ENCODE data around the gene SRXN1.

SRXN1 gene

DNA sequence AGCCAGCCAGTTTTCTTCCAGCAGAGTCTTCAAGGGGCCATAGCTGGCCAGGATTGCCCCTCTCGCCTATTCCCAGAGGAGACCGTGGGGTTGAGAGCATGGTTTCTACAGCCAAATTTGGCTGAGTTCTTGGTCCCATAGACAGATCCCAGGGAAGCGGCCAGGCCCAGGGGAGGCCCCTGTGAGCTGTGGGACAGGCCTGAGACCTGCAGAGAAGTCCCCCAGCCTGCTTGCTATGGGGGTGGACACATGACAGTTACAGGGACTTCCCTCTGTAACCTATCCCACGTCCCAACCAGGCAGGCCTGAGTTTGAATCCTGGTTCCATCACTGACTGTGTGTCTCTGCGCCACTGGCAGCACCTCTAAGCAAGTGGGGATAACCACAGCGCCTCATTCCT, 45.5 kb downstream of the SRXN1 start:
- DNase-seq (ENCODE audit: low read depth), result no peak

DNA sequence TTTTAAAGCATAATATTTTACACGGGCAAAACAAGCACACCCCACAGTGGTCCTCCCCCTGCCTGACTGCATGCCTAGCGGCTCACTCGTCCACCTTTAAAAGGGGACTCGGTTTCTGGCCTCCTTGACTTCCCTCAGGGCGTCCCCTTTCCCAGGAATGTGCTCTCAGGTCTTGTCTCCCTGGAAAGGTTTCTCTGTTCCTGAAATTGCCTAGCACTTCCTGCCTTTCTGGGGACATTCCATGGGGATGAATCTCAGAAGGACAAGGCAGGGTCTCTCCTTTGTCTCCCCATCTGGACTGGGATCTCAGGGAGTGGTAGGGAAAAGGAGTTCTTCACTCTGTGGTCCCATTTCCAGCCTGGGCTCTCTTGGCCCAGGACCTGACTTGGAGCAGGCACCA, 47.8 kb downstream of the SRXN1 start:
- no peak for DNase-seq (ENCODE audit: low read depth)

DNA sequence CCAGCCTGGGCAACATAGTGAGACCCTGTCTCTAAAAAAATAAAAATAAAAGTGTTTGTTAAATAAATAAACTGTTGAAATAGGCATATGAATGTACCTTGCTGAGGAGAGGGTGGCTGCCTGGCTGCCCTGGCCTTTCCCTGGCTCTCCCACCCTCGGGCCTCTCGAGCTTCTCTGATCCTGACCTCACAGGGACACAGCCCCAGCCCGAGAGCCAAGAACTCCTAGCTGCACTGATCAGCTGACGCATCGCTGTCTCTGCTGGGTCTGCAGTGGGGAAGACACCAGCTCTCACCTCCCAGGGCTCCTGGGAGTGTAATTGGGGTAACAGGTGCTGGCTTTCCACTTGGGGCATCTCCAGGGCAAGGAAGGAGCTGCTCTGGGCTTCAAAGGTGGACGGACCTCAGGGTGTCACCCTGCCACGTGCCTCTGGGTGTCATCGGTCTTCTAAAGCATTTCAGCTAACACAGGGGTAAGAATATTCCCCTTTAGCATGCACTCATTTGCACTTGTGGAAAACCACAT, 49.8 kb downstream of the SRXN1 start:
- DNase-seq (ENCODE audit: low read depth), result no peak

DNA sequence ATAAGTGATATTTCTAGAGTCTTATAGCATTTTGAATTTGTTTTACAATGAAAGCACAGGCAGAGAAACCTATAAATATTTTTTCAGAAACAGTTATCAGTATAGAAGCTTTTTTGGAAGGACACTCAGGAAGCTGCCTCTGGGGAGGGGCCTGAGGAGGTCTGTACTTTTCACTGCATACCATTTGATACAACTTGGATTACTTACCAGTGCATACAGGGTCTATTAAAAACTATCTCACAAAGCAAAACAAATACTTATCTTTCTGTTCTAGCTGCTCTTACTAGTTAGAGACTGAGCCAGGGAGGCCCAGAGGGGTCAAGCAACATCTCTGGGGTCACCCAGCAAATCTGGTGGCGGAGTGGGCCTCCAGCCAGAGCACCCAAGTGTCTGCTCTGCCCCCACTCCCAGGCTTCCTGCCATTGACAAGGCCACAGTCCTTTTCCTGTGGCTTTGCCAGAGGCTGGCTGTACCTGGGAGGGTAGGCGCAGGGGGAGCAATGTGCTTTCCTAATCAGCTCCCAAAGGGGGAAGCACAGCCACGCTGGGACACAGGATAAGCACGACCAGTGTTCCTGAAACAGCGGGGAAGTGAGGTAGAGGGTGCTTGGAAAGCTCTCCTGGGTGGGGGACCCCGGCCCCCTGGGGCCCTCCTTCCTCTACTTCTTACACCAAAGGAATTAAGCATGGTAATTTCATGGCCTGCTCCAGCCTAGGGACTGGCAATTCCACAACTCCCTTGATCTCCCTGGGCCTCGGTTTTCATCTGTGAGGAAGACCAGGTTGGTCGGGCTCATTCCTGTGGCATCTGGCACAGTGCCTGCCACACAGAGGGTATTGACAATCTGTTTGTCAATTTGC, 50.7 kb downstream of the SRXN1 start:
- DNase-seq (ENCODE audit: low read depth), result no peak

DNA sequence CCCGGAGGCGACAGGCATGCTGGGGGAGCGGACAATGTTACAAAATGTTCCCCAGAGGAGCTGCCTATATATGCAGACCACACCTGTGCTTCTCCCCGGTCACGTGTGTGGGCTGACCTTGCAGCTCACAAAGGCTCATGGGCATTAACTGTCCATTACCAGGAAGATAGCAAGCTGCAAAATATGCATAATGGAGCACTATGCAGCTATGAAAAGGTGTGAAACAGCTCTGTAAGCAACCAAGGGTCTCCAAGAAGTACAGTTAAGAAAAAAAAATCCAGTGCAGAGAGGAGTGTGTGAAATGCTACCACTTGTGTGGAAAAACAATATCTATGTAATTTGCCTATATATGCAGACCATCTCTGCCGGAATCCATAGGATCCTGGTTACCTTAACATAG, 52.3 kb downstream of the SRXN1 start:
- DNase-seq (ENCODE audit: low read depth), result no peak

DNA sequence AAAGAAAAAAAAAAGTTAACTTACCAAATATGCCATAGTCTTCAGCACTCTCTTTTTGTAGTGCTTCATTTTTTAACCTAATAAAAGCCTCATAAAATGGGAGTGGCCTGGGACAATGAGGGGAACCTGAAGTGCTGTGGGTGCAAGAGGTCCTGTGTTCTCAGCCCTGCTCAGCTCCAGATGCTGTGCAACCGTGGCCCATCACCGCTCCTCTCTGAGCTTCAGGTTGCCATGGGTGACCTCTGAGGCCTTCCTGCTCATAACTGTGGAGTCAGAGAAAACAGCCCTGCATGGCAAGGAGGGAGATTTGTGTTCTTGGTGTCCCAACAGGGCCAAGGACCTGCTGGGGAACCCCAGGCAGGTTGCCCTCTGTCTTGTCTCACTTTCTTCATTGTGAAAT, 52.9 kb downstream of the SRXN1 start:
- DNase-seq (ENCODE audit: low read depth), result no peak

DNA sequence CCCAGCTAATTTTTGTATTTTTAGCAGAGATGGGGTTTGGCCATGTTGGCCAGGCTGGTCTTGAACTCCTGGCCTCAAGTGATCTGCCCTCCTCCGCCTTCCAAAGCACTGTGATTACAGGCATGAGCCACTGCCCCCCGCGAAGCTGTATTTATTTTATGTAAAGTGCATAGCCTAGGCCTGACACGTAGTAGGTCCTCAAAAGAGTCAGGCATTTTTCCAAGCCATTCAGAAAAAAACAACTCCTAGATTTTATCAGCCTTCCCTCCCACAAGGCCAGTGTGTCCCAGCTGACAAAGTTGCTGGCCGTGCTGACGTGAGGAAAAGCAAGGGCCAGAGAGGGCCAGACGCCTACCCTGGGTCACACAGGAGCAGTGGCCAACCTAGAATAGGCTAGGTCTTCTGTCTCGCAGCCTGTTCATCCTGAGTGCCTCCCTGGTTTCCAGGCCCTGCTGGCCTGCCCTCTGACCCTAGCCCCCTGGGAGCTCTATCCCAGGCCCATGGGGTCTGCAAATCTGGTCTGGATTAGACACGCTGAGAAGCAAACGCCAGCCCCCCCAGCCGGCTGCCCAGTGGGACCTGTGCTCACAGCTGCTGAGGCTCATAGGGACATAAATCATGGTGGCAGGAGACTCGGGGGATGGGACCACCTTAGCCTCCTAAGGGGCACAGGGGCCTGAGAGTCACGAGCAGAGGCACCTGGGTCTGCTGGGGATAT, 54.7 kb downstream of the SRXN1 start:
- DNase-seq (ENCODE audit: low read depth), result no peak

DNA sequence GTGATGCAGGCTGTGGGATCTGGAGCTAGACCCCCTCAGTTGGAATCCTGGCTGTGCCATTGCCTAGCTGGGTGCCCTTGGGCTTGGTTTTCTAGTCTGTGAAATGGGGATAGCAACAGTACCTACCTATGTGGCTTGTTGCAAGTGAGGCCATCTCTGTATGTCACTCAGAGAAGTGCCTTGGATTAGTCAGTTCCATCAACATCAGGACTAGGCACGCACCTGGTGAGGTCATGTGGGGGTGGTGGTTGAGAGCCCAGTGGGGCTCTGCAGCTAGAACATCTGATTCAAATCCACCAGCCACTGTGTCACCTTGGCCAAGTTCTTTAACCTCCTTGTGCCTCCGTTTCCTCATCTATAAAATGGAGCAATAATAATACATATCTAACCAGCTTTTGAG, 55.4 kb downstream of the SRXN1 start:
- no peak for DNase-seq (ENCODE audit: low read depth)
